ENCODE data around the gene RPL22L1.
"Not testable (repeated sequence)": the region's sequence is repeated elsewhere in the genome, so short reads cannot be mapped to it uniquely, and the experiment has no call there.

Gene RPL22L1

DNA sequence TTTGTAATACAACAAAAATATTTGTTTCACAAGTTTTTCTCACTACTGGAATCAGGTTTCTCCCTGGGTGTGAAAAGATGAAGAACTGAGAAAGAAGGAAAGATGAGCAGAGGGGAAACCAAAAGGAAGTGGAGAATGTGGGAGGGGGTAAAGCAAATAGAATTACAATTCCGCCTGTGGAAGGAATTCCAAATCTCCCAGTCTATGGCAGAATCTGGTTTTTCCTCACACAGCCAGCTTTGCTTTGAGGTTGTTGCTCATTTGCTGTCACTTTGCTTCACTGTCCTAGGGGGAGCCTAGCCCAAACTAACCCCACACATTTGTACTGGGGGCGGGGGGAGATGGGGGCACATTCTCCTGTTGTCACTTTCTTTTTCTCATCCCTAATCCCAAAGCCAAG is 43.9 kb downstream of the RPL22L1 start:
- DNase-seq = no peak

DNA sequence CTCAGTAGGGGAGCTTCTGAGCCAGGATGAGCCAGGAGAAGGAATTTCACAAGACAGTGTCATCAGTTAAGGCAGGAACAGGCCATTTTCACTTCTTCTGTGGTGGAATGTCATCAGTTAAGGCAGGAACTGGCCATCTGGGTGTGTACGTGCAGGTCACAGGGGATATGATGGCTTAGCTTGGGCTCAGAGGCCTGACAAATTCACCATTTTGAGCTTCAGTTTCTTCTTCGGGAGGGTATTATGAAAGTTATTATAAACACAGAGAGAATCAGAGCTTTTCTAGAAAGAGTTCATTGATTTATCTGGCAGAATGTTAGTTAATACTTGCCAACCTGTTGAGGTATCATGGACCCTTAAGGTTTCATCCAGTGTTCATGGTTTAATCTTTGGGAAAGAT is 46.4 kb downstream of the RPL22L1 start:
- not testable (repeated sequence) for DNase-seq

DNA sequence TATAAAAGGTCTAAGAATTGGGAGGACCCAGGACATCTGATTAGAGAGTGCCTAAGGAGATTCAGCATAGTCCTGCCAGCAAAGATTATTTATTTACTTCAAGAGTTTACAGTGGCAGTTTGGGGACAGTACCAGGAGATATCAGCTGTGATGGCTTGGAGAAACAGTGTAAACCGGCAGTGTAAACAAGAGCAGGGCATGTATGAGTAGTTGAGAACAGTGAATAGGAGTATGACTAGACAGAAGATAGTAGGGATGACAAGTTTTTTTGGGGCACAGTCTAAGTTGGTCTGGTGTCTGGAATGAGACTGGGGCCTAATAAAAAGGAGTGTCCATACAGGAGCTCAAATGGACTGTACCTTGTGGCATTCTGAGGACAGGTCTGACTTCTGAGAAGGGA is 51.7 kb downstream of the RPL22L1 start:
- not testable (repeated sequence) for DNase-seq

DNA sequence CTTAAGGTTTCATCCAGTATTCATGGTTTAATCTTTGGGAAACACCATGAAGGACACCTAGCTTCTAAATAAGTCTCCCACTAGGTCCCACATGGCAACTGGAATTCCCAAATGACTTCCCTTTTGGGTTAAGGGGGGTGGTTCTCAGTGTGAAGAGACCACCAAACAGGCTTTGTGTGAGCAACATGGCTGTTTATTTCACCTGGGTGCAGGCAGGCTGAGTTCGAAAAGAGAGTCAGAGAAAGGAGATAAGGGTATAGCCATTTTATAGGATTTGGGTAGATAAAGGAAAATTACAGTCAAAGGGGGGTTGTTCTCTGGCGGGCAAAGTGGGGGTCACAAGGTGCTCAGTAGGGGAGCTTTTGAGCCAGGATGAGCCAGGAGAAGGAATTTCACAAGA is 52.5 kb downstream of the RPL22L1 start:
- DNase-seq = not testable (repeated sequence)

DNA sequence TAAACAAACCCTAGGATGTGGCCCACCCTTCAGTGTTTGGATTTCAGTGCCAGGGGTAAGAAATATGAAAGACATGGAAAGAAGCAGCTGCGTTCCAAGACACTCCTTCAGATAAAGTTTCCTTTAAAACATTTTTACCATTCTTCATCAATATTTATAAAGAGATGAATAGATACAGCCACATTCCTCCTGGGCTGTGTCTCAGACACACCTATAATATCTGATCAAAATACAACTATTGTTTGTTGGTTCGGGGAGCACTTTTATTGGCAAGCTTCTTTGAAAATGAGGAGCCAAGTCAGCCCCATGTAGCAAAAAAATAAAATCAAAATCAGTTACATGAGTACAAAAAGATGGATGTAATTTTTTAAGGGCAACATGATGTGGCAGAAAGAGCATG is 53.2 kb downstream of the RPL22L1 start:
- DNase-seq = no peak

DNA sequence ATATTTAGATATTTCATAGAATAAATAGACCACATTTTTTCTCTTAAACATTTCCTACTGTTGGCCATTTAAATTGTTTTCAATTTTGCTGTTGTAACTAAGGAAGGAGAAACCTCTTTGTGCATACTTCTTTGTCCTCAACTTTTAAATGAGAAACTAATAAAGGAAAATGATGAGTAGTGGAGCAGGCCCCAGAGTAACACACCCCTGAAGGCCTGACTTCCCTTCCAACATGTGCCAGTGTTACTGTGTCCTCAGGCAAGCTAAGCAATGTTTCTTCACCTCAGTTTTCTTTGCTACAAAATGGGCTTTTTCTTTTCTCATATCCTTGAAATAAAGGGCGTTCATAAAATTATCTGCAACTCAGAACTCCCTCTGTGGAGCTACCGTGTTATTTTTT is 53.7 kb downstream of the RPL22L1 start:
- no peak for DNase-seq

DNA sequence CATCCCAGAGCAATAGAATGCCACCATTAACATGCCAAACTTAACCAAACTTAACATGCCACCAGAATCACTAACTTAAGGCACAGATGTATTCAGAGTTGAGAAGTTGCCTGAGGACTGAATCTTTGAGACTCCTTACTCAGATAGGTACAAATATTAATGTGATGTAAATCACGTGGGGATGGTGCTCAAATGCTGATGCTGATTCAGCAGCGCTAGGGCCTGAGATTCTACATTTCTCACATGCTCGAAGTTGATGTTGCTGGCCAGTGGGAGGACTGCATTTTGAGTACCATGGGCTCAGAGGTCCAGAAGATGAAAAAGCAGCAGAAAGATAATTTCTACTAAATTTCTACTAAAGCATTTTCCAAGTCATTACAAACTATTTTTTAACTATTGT is 54.1 kb downstream of the RPL22L1 start:
- DNase-seq = no peak

DNA sequence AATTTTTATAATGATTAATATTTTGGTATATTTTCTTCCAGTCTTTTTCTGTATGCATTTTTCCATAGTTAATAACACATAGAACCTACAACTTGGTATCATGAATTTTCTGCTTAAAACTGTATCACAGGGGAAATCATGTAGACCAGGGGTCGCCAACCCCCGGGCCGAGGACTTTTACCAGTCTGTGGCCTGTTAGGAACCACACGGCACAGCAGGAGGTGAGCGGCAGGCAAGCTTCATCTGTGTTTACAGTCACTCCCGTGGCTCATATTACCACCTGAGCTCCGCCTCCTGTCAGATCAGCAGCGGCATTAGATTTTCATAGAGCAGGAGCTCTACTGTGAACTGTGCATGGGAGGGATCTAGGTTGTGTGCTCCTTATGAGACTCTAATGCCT is 54.7 kb downstream of the RPL22L1 start:
- DNase-seq = no peak

Measured in hematopoietic multipotent progenitor cell treated with erythropoietin and hydrocortisone succinate and interleukin-3 and kit ligand, for 6 days (in vitro differentiated cells).